ENCODE results near the gene SEPTIN5. TPM values are rescaled to one million over a fixed set of nuclear protein-coding genes. Genes with fewer than 3 reads are reported as not detected.

Gene SEPTIN5
- total RNA-seq, 4 donors from 2014 or later = 4.1 to 8.3 (median 5.9) TPM

DNA sequence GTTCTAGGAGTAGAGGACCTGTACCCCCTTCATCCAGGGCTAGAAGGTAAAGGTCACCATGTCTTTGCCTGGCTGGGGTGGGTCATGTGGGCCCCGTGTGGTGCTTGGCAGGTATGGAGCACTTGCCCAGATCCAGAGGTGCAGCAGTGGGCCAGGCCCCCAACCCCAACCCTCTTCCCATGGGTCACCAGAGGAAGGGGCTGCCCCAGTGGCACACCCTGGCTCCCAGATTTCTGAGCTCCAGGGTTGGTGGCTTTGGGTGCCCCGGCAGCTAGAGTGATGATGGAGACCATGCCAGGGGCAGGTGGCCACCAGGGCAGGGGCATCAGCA is 6.7 kb downstream of the SEPTIN5 start:
- TF ChIP-seq, protein P1, sequence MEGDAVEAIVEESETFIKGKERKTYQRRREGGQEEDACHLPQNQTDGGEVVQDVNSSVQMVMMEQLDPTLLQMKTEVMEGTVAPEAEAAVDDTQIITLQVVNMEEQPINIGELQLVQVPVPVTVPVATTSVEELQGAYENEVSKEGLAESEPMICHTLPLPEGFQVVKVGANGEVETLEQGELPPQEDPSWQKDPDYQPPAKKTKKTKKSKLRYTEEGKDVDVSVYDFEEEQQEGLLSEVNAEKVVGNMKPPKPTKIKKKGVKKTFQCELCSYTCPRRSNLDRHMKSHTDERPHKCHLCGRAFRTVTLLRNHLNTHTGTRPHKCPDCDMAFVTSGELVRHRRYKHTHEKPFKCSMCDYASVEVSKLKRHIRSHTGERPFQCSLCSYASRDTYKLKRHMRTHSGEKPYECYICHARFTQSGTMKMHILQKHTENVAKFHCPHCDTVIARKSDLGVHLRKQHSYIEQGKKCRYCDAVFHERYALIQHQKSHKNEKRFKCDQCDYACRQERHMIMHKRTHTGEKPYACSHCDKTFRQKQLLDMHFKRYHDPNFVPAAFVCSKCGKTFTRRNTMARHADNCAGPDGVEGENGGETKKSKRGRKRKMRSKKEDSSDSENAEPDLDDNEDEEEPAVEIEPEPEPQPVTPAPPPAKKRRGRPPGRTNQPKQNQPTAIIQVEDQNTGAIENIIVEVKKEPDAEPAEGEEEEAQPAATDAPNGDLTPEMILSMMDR (IDR thresholded peaks at IDR 0.05; ENCODE audit: low read depth) = no peak

DNA sequence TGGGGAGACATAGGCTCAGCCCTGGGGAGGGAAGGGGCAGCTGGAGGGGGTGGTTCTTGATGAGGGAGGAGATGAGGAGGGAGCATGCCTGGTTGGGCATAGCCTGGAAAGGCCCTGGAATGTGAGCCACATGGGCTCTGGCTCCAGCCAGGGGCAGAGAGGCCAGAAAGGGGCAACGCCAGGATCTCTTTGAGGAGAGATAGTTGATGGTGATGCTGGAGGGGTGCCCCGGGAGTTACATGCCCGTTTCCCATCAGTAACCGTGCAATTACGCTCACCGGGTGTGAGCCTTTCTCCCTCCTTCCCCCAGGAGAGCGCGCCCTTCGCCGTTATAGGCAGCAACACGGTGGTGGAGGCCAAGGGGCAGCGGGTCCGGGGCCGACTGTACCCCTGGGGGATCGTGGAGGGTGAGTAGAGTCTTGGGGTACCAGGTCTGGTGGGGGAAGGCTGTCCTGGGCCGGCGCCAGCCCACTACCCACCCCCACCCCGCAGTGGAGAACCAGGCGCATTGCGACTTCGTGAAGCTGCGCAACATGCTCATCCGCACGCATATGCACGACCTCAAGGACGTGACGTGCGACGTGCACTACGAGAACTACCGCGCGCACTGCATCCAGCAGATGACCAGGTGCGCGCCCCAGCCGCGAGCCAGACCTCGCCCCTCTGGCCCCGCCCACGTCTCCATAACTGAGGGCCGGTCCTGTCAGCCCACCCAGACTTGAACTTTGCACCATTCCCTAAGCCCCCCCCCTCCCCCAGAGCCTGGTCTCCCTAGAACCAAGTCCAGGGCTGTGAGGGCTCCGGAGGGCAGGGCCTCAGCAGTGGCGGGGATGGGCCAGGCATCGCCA is 7.3 kb downstream of the SEPTIN5 start:
- TF ChIP-seq, protein P1 (IDR thresholded peaks at IDR 0.05; ENCODE audit: low read depth) = no peak

DNA sequence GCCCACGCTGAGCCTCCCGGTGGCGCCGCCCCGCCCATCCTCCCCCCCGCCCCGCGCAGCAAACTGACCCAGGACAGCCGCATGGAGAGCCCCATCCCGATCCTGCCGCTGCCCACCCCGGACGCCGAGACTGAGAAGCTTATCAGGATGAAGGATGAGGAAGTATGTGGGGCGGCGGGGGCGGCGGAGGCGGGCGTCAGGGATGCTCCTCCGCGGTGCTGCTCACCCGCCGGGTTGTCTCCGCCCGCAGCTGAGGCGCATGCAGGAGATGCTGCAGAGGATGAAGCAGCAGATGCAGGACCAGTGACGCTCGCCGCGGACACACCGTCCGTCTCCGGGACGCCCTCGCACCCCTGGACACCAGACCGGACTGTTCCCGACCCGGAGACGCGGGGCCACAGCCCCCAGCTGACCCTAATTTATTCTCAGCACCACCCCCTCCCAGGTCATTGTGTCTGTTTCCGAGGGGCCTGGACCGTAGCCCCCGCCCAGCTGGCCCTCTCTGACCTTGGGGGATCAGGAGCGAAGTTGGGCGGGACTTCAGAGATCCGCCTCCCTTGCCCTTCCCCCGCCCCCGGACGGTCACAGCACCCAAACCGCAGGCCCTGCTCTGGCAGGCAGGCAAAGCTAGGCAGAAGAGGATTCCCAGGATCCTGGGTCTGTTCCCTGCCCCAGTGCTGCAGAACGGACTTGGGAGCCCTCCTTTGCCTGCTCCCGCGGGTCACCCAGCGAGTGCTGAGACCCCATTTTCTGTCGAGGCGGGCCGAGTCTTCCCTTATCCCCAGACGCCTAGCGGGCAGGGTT is 8.1 kb downstream of the SEPTIN5 start:
- TF ChIP-seq, protein P1 (IDR thresholded peaks at IDR 0.05; ENCODE audit: low read depth) = no peak

DNA sequence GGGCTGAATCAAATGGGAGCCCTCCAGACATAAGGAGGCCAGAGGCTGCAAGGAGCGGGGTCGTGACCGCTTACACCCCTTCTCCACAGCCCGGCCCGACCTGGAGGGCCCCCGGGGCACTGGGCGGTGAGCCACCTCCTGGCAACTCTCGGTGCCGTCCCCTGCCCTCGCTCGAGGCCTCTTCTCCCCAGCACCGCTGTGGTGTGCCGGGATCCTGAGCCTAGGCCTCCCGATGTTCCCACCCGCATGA is 8.6 kb downstream of the SEPTIN5 start:
- TF ChIP-seq, protein P1 (IDR thresholded peaks at IDR 0.05; ENCODE audit: low read depth) = no peak

DNA sequence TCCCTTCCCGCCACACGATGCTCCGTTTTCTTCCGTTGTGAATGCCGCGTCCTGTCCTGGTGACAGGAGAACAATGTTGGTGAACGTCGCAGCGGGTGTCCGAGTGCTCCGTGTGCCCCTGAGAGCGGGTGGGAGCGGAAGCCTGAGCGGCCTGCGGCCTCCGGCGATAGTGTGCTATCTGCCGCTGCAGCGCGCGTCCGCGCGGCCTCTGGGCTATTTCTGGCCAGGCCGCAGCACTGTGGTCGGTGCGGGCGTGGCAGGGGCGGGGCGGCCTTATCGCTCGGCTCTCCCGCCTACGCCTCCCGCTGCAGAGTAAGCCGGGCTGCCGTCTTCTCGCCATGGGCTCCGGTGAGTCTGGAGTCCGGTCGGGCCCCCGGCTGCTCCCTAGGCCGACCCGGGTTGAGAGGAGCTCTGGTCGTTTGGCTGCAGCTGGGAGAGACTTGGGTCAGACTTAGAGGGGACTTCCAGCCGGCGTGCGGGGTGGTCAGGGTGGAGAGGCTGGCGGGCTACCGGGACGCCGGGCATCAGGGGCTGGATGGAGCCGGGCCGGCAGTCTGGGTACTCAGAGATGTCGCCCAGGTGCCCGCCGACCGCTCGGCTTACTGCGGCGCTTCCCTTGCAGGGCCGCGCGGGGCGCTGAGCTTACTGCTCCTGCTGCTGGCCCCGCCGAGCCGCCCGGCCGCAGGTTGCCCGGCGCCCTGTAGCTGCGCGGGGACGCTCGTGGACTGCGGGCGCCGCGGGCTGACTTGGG is 9.1 kb downstream of the SEPTIN5 start, which contains the start of gene GP1BB:
TSS of gene GP1BB (plus strand) at position 308 of the 751 bp plus-strand sequence. CDS start at position 339, 31 bp downstream.
- TF ChIP-seq, protein P1 (IDR thresholded peaks at IDR 0.05; ENCODE audit: low read depth) = no peak

DNA sequence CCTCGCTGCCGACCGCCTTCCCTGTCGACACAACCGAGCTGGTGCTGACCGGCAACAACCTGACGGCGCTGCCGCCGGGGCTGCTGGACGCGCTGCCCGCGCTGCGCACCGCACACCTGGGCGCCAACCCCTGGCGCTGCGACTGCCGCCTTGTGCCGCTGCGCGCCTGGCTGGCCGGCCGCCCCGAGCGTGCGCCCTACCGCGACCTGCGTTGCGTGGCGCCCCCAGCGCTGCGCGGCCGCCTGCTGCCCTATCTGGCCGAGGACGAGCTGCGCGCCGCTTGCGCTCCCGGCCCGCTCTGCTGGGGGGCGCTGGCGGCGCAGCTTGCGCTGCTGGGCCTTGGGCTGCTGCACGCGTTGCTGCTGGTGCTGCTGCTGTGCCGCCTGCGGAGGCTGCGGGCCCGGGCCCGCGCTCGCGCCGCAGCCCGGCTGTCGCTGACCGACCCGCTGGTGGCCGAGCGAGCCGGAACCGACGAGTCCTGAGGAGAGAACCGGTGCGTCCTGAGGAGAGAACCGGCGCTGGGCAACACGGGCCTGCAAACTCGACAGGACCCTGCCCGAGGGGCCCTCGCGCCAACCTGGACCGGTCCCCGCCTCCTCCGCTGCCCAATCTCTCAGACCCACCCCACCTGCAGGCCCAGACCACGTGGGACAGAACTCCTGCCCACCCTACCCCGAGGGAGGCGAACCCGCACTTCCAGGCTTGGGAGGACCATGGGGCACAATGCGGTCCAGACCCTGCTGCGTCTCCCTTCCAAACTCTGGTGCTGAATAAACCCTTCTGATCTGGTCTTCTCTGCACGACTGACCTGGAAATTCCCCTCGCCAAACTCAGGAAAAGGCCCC is 9.9 kb downstream of the SEPTIN5 start:
- TF ChIP-seq, protein P1 (IDR thresholded peaks at IDR 0.05; ENCODE audit: low read depth) = no peak
